ENCODE data around the gene IGSF9. TPM values are rescaled to one million over a fixed set of nuclear protein-coding genes. Genes with fewer than 3 reads are reported as not detected.

IGSF9 gene
- total RNA-seq, 2 donors from 2014 or later: 31.5 to 46.3 TPM

DNA sequence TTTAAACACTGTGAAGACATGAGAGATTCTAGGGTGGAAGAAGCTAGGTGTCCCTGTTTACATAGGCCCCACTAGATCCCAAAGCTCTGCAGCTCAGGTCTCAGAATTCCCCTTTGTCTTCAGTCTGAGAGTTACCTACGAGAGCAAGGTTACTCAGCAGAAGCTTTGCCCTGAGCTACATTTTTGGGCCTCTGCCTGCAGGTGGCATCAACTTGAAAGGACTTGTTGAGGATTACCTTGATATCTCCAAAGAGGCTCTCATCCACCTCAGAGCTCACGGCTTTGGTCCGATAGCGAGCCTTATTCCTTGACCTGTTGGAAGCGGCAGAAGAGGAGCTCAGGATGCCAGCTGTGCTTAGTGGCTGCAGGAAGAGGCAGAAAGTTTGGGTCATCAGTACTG is 52.5 kb downstream of the IGSF9 start:
- DNase-seq (no peak), ATAC-seq (peak; percentile 48)
- intact Hi-C loops (cut with DNase I, micrococcal nuclease): loop anchor here in 1 of 2 donors (5.0 kb wide), 1 partner anchor 96 kb away; no protein-coding TSS in a partner anchor

DNA sequence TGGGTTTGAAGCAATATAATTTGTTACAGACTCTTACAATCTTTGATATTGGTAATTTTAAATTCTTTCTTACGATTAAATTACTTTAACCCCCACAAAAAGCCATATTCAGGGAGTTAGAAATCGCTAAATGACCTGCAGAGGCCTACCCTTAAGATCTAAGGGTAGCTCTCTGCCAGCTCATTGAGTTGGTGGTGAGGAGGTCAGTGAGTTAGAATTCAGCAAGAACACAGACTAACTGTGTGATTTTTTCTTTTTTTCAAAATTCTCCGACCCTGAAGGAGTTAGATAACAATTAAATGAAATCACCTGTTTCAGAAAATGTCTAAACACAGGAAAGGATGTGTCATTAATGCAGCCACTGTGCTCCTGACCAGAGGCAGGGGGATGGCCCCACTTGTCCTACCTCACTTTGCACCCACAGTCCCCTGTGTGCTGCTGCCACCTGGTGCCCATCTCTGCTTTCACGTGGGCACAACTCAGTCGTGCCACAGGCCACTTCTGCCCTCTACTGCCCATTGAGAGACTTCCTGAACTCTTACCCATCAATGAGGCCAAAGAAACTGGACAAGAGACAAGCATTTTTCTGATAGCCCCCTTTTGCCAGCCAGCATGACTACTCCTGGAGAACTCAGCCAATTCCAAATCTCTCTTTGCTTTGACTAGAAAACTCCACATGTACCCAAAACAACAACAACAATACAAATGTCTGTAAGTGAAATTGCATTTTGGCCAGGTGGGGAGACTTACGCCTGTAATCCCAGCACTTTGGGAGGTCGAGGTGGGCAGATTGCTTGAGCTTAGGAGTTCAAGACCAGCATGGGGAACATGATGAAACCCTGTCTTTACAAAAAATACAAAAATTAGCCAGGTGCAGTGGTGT is 53.9 kb downstream of the IGSF9 start:
- ATAC-seq (peak; percentile 99), DNase-seq (peak; percentile 80 to 89)
- intact Hi-C loops (cut with DNase I, micrococcal nuclease): loop anchor here (2.0 to 5.0 kb wide), 2 partner anchors 93 to 94 kb away; no protein-coding TSS in a partner anchor

DNA sequence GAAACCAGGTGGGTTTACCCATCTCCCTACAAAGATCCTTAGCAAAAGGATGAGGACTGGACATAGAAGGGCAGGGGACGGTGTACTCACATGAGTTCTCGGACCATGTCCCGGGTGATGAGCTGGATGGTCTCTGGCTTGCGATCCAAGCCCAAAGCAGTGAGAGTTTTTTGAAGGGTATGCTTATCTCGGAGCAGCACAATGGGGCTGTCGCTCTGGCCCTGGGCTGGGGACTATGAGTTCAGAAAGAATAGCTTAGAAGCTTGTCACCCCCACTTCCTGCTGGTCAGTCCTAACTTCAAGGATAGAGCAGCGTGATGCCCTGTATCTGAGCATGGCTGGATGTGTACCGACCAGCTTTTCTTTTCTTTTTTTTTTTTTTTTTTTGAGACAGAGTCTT is 55.0 kb downstream of the IGSF9 start:
- ATAC-seq: no peak
- no peak for DNase-seq
- intact Hi-C loops (cut with DNase I, micrococcal nuclease): loop anchor here (2.0 to 5.0 kb wide), 2 partner anchors 92 to 93 kb away; no protein-coding TSS in a partner anchor

DNA sequence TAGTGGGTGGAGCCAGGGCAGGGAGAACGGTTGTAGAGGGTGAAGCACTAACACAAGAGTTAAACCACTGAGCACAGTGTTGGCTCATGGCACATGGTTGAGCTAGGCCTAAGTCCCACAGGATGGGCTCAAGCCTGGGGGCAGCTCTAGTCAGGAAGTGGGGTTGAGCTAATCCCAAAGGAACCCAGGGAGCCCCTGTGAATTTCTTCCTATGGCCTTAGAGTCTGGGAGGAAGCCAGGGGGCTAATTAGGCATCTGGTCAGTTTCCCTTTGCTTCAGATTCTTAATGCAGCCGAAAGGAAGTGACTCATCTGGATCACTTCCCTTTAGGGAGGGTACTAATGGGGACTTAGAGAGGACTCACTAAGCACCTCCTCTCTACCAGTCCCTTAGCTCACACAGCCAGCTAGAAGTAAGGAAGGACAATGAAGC is 55.6 kb downstream of the IGSF9 start:
- intact Hi-C loops (cut with DNase I, micrococcal nuclease): loop anchor here (2.0 to 5.0 kb wide), 2 partner anchors 91 to 93 kb away; no protein-coding TSS in a partner anchor
- DNase-seq (no peak), ATAC-seq (peak; percentile 22)

DNA sequence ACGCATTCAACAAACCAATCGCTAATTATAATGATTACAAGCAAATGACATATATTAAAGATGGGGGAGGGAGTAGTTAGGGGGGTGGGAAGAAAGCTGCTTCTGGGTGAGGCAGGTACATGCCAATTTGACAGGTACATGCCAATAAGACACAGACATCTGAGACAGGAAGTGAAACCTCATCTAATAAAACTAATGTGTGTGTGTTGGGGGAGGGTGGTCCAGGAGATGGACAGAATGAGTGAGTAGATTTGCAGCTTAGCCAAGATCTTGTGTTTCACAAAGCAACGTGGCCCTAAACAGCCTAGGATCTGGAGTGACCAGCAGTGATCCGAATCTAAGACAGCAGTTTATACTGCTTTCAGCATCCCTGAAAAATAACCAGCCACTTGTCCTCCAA is 56.2 kb downstream of the IGSF9 start:
- DNase-seq (no peak), ATAC-seq (no peak)
- intact Hi-C loops (cut with DNase I, micrococcal nuclease): no loop called here

DNA sequence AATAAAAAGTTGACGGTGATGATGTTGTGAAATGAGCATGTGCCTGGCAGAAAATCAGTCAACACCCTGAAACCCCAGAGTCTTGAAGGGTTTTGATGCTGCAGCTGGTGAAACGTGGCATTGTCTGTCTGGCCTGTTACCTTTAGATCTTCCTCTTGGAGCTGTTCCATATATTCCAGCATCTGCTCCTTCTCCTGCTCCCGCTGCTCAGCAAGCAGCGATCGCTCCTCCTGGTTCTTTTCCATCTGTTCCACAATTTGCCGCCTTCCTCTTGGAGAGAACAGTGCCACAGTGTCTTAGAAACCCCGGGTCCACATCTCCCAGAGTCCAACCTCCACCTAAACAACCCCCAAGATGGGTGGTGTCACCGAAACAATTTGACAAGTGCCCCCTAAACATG is 61.1 kb downstream of the IGSF9 start:
- ATAC-seq (no peak), DNase-seq (no peak)
- intact Hi-C loops (cut with DNase I, micrococcal nuclease): no loop called here

DNA sequence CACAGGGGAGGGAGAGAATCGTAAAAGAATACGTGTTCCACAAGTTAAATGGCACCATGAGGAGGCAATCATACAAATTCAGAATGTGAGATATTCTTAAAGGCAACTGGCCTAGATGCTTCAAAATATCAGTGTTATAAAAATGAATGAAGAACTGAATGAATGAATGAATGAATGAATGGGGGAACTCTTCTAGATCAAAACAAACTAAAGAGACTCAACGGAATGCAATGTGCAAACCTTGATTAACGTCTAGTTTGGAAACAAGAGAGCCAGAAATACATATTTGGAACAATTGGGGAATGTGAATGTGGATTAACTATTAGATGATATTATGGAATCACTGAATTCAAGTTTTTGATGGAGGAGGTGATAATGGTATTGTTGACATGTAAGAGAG is 62.3 kb downstream of the IGSF9 start:
- ATAC-seq: no peak
- intact Hi-C loops (cut with DNase I, micrococcal nuclease): no loop called here
- DNase-seq: no peak

GRCh38 chr1:159882527-159882862 is 62.9 kb downstream of the IGSF9 start:
- ATAC-seq: peak; percentile 72
- intact Hi-C loops (cut with DNase I, micrococcal nuclease): no loop called here
- no peak for DNase-seq

DNA sequence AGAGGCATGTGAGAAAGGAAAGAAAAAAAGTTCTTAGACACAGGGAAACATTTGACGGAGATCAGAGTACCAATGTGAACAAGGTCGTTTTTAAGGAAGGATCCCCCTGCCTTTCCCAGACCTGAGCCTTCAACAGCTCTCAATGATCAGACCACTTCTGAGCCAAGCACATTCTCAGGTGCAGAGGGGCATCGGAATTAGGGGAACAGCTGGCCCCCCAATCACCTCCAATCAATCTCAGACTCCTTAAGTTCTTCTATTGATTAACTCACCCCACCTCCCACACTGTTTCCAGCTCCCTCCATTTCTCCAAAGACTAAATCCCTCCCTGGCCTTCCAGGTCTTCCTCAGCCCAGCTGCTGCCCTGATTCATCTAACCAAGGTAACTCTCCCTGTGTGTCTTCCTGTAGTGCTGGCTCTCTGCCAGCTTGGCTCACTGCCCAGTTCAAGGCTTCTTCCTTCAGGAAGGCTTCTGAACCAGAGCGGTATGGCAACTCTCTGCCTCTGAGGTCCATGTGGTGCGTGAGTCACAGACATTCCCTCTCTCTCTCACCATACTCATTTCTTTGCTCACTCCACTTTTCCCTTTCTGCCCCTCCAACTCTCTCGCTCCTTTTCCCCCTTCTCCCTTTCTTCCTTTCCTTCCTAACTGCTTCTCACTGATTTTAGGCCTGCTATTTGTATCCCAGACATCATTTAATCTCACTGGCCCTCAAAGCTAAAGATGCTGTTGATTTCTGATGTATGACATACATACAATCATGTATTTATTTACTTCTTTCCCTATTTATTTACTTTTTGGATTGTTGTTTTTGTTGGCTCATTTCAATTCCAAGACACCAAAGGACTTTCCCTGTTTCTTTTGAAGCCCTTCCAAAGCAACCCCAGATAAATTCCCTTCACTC is 63.5 kb downstream of the IGSF9 start:
- intact Hi-C loops (cut with DNase I, micrococcal nuclease): no loop called here
- peak; percentile 97 for ATAC-seq
- DNase-seq: peak; percentile 97 to 98

- DNase-seq (no peak), ATAC-seq (no peak)
- intact Hi-C loops (cut with DNase I, micrococcal nuclease): no loop called here
Observed at GRCh38 chr1:159880430-159880829, 65.0 kb downstream of the IGSF9 start.

GRCh38 chr1:159879977-159880376 is 65.4 kb downstream of the IGSF9 start:
- ATAC-seq (no peak), DNase-seq (no peak)
- intact Hi-C loops (cut with DNase I, micrococcal nuclease): no loop called here

DNA sequence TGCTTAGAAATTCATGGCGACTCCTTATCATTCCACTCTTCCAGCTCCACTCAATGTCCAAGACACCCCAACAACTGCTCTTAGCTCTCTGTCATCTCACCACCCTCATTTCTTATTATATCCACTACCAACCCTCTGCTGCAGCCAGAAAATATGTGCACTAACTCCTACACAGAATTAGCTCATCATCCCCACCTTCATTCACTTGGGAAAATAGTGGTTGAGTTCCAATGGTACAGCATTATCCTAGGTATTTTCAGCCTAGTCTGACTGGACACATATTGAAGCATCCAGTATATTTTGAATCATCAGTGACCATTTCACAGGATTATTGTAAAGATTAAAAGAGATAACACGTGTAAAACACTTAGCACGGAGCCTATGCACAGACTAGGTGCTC is 66.3 kb downstream of the IGSF9 start:
- ATAC-seq (no peak), DNase-seq (no peak)
- intact Hi-C loops (cut with DNase I, micrococcal nuclease): no loop called here

GRCh38 chr1:159877695-159878444 is 67.5 kb downstream of the IGSF9 start:
- intact Hi-C loops (cut with DNase I, micrococcal nuclease): no loop called here
- ATAC-seq (no peak), DNase-seq (no peak)

Small RNAs within 50 kb of the gene (microRNA-seq; reads per million reads assigned to microRNA genes)
- 0 reads per million in 2 donors for gene MIR4259

Other genes with a start within 250 kb of the IGSF9 start
- not detected for gene CRP, start 231.0 kb downstream of the IGSF9 start, total RNA-seq
- gene DUSP23, start 164.7 kb downstream of the IGSF9 start, total RNA-seq: 10 to 100 TPM; 48.1 to 56.9 TPM
- under 1 TPM in 1 of 2 donors, not detected in 1; 0.14 TPM for gene FCRL6, start 143.3 kb downstream of the IGSF9 start, total RNA-seq
- 1 to 10 TPM; 1.2 to 4.7 TPM for gene SLAMF8, start 118.7 kb downstream of the IGSF9 start, total RNA-seq
- not detected for gene VSIG8, start 83.0 kb downstream of the IGSF9 start, total RNA-seq
- under 1 TPM; 0.31 to 0.34 TPM for gene CFAP45, start 45.4 kb downstream of the IGSF9 start, total RNA-seq
- 100 to 1,000 TPM; 268 to 291 TPM for gene TAGLN2, start 20.1 kb downstream of the IGSF9 start, total RNA-seq
- gene SLAMF9, start 8.6 kb upstream of the IGSF9 start, total RNA-seq: not detected
- 1 to 10 TPM; 5.4 to 6.2 TPM for gene PIGM, start 86.4 kb upstream of the IGSF9 start, total RNA-seq
- gene KCNJ10, start 124.5 kb upstream of the IGSF9 start, total RNA-seq: under 1 TPM in 1 of 2 donors, not detected in 1; 0.45 TPM
- not detected for gene KCNJ9, start 135.9 kb upstream of the IGSF9 start, total RNA-seq
- gene IGSF8, start 153.0 kb upstream of the IGSF9 start, total RNA-seq: 10 to 100 TPM; 57.6 to 64.0 TPM
- 10 to 100 TPM in 1 of 2 donors, 1 to 10 TPM in 1; 1.8 to 12.1 TPM for gene ATP1A2, start 170.1 kb upstream of the IGSF9 start, total RNA-seq
- gene ATP1A4, start 206.0 kb upstream of the IGSF9 start, total RNA-seq: not detected
- gene CASQ1, start 245.0 kb upstream of the IGSF9 start, total RNA-seq: under 1 TPM in 1 of 2 donors, not detected in 1; 0.64 TPM